Limb (tissue), 2 donors: ENCODE results near the gene CCNT1.
A peak's percentile ranks its signal among the peaks of the same experiment; 100 is the strongest.
"Not testable (repeated sequence)": the region's sequence is repeated elsewhere in the genome, so short reads cannot be mapped to it uniquely, and the experiment has no call there.

Experiments
- DNase-seq, 2 donors: peaks; one replicate each; pipeline ENCODE4 v3.0.0-alpha.2; 2016; ENCODE audit errors: extremely low spot score in 2 of 2

Gene CCNT1

GRCh38 chr12:48691826-48692487, 24.6 kb downstream of the CCNT1 start:
- DNase-seq, result no peak

- no peak for DNase-seq
Measured at GRCh38 chr12:48690990-48691389, 25.5 kb downstream of the CCNT1 start.

GRCh38 chr12:48690436-48690835, 26.1 kb downstream of the CCNT1 start:
- DNase-seq, result no peak

- no peak for DNase-seq
Measured at GRCh38 chr12:48688836-48689235, 27.7 kb downstream of the CCNT1 start.

GRCh38 chr12:48687592-48687991, 28.9 kb downstream of the CCNT1 start:
- DNase-seq, result no peak

- DNase-seq, result no peak
Measured at GRCh38 chr12:48686615-48687334, 29.7 kb downstream of the CCNT1 start.

- DNase-seq, result no peak
Measured at GRCh38 chr12:48686037-48686595, 30.4 kb downstream of the CCNT1 start.

GRCh38 chr12:48683534-48683933, 33.0 kb downstream of the CCNT1 start:
- no peak for DNase-seq

- DNase-seq, result no peak
Measured at GRCh38 chr12:48682927-48683326, 33.6 kb downstream of the CCNT1 start.

GRCh38 chr12:48682533-48682905, 34.0 kb downstream of the CCNT1 start:
- not testable (repeated sequence) for DNase-seq

- DNase-seq, result peak; percentile 95 to 98
Measured at GRCh38 chr12:48681710-48682532, 34.6 kb downstream of the CCNT1 start, which contains the start of gene KANSL2. TSS of gene KANSL2 (minus strand) at chr12:48682238. CDS start at chr12:48681632, 606 bp downstream.

GRCh38 chr12:48681399-48681709, 35.2 kb downstream of the CCNT1 start:
- no peak for DNase-seq

- no peak for DNase-seq
Measured at GRCh38 chr12:48680861-48681260, 35.6 kb downstream of the CCNT1 start.

- no peak for DNase-seq
Measured at GRCh38 chr12:48678551-48679185, 37.8 kb downstream of the CCNT1 start.

GRCh38 chr12:48671231-48671856, 45.2 kb downstream of the CCNT1 start:
- DNase-seq, result no peak

GRCh38 chr12:48668996-48669395, 47.5 kb downstream of the CCNT1 start:
- no peak for DNase-seq

GRCh38 chr12:48659863-48660262, 56.6 kb downstream of the CCNT1 start:
- DNase-seq, result no peak

- no peak for DNase-seq
Measured at GRCh38 chr12:48651681-48652080, 64.8 kb downstream of the CCNT1 start.

GRCh38 chr12:48645354-48645753, 71.2 kb downstream of the CCNT1 start:
- DNase-seq, result not testable (repeated sequence)

GRCh38 chr12:48643011-48643410, 73.5 kb downstream of the CCNT1 start:
- no peak for DNase-seq
